NCI-H2196 (cell line): Measurements from ENCODE around the gene KIF14.
"Not testable (repeated sequence)": the region's sequence is repeated elsewhere in the genome, so short reads cannot be mapped to it uniquely, and the experiment has no call there.

ENCODE experiments used
- DNase-seq: peaks from one replicate; lab custom pipeline; 2025; ENCODE audit not compliant: unreplicated experiment; lab: John Stamatoyannopoulos, UW

The KIF14 gene

GRCh38 chr1:200550367-200550766 lies 70.2 kb downstream of the KIF14 start:
- DNase-seq = no peak

- DNase-seq = no peak
These were observed 73.2 kb downstream of the KIF14 start for GRCh38 chr1:200547386-200547785.

GRCh38 chr1:200546577-200546976 lies 74.0 kb downstream of the KIF14 start:
- DNase-seq = no peak

GRCh38 chr1:200542162-200542561 lies 78.4 kb downstream of the KIF14 start:
- DNase-seq = no peak

- no peak for DNase-seq
These were observed 80.3 kb downstream of the KIF14 start for GRCh38 chr1:200540281-200540680.

- DNase-seq = no peak
These were observed 82.4 kb downstream of the KIF14 start for GRCh38 chr1:200538179-200538578.

GRCh38 chr1:200535605-200536004 lies 84.9 kb downstream of the KIF14 start:
- DNase-seq = peak; percentile 44

- DNase-seq = no peak
These were observed 89.8 kb downstream of the KIF14 start for GRCh38 chr1:200530623-200531261.

GRCh38 chr1:200528858-200529606 lies 91.5 kb downstream of the KIF14 start:
- no peak for DNase-seq

GRCh38 chr1:200527670-200528069 lies 92.9 kb downstream of the KIF14 start:
- no peak for DNase-seq

GRCh38 chr1:200526709-200527612 lies 93.6 kb downstream of the KIF14 start:
- no peak for DNase-seq

- DNase-seq = no peak
These were observed 95.2 kb downstream of the KIF14 start for GRCh38 chr1:200525090-200525987.

GRCh38 chr1:200524551-200524950 lies 96.0 kb downstream of the KIF14 start:
- not testable (repeated sequence) for DNase-seq

GRCh38 chr1:200524092-200524491 lies 96.5 kb downstream of the KIF14 start:
- no peak for DNase-seq

GRCh38 chr1:200520735-200521134 lies 99.8 kb downstream of the KIF14 start:
- DNase-seq = no peak

GRCh38 chr1:200518524-200518923 lies 102.0 kb downstream of the KIF14 start:
- no peak for DNase-seq

GRCh38 chr1:200512191-200512590 lies 108.4 kb downstream of the KIF14 start:
- no peak for DNase-seq

- peak; percentile 87 for DNase-seq
These were observed 110.3 kb downstream of the KIF14 start for GRCh38 chr1:200510228-200510623.

- DNase-seq = no peak
These were observed 114.1 kb downstream of the KIF14 start for GRCh38 chr1:200506471-200506870.

- DNase-seq = no peak
These were observed 115.3 kb downstream of the KIF14 start for GRCh38 chr1:200505257-200505656.
